HG02970 (cell line): ENCODE measurements around the gene NAA25.
"Not testable (repeated sequence)": the region's sequence is repeated elsewhere in the genome, so short reads cannot be mapped to it uniquely, and the experiment has no call there.

ENCODE experiments used
- ATAC-seq: cut with Tn5 transposase; IDR thresholded peaks from one replicate; pipeline ENCODE4 v1.9.1; 2021; ENCODE audit warnings: mild to moderate bottlenecking, moderate library complexity, moderate number of reproducible peaks; ENCODE audit not compliant: unreplicated experiment, low FRiP score

NAA25 gene

DNA sequence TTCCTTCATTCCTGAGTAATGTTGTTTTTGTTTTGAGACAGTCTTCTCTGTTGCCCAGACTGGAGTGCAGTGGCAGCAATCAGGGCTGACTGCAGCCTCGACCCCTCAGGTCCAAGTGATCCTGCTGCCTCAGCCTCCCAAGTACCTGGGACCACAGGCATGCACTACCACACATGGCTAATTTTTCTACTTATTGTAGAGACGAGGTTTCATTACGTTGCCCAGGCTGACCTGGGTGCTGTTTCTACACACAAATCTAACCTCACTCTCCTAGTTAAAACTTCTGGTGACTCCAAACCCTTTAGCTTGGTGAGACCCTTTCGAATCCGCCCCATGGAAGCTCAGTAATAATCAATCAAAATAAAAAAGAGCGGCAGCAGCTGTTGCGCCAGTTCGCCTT is 96.9 kb downstream of the NAA25 start:
- ATAC-seq, result no peak

DNA sequence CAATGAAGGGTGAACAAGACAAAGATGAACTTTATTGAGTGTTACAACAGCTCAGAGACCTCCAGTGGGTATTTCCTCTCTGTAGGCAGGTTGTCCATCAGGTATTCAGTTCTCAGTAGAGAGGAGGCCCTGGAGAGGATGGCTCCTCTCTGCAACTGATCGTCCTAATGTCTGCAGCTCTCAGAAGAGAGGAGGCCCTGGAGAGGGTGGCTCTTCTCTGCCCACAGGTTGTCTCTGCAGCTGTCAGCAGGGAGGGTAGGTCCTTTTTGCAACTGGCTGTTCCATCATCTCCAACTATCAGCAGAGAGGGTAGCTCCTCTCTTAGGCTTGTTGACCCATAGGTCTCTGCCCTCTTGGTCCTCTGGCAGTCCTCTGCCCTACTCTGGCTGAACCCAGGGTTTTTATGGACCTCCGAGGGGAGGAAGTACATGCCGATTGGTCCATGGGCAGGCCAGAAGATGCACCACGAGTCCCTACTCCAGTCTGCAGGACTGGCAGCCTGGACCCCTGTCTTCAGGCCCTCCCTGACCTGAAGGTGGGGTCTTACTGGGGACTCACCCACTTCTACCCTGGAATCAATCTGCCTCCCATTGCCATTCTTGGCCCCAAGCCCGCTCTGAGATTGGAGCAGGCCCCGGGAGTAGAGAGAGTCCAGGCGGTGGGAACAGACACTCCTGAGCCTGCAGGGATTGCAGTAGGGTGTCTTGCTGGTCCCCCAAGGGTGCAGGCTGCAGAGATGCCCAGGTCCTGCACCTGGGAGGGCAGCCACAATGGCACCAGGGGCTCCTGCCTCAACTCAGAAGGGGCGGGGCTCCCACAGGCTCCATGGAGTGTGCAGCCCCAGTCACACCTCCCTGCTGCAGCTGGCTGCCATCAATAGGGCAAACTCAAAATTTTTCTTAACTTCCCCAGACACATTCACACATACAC is 97.9 kb downstream of the NAA25 start:
- no peak for ATAC-seq

DNA sequence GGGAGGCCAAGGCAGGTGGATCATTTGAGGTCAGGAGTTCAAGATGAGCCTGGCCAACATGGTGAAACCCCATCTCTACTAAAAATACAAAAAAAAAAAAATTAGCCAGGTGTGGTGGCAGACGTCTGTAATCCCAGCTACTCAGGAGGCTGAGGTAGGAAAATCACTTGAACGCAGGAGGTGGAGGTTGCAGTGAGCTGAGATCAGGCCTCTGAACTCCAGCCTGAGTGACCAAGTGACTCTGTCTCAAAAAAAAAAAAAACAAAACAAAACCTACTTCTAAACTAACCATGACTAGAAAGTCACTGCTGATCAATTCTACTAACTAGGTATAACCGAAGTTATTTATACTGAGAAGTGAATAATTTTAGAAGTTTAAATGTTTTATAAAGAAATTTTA is 99.0 kb downstream of the NAA25 start:
- not testable (repeated sequence) for ATAC-seq

DNA sequence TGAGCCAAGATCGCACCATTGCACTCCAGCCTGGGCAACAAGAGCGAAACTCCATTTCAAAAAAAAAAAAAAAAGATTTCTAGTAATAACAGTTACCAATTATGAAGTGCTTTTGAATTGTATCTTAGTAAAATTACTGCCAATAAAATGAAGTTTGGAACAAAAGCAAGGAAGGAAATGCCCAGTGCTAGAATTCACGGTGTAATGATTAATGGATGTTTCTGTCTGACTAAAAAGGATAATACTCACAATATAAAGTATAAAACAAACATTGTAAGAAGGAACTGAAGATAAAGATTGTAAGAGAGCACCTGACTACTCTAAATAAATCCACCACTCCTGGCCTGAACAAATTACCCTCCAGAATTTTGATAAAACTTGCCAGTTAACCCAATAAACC is 99.7 kb downstream of the NAA25 start:
- ATAC-seq, result no peak

DNA sequence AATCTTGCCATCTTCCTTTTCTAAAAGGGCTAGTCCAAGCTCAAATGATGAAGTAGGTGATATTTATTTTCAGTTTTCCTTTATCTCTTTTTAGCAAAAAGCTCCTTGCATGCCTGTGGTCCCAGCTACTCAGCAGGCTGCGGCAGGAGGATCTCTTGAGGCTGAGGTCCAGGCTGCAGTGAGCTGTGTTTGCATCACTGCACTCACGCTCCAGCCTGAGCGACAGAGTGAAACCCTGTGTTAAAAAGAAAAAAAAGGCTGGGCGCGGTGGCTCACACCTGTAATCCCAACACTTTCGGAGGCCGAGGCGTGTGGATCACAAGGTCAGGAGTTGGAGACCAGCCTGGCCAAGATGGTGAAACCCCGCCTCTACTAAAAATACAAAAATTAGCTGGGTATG is 100.6 kb downstream of the NAA25 start:
- no peak for ATAC-seq

DNA sequence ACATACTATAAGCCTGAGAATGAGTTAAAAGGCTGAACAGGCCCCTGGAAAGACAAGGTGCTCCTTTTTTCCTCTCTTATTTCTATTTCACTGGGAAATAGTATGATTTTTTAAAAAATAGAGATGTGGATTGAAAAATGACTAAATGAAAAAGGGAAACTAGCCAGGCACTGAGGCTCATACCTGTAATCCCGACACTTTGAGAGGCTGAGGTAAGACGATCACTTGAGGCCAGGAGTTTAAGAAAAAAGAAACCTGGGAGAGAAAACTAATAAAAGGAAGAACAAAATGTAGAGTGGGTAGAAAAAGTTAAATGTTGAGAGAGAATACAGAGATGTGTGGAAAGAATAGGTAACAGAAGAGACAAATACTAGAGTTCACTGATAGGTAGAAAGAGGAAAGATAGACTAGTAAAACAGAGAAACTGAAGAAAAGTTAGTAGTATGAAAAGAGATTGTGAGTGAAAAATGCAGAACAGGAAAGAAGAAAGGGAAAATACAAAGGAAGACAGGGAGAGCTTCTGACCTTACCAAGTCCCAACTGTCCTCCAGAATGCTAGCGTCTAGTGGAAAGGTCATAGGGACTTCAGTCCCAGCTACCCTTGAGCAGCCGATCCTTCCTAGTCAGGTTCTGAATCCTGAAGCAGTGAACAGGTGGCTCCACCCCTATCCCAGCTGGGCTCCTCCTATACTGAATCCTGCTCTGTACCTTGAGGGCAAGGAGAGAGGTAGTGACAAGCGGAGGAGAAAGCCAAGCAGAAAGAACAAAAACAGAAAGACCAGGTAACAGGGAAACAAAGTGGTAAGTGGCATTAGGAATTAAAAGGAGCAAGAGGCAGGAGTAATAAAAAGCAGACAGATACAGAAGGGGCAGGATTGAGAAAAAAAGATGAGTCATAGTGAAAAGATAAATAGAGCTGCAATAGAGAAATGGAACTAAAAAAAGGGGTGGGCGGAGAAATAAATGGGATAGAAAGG is 102.9 kb downstream of the NAA25 start:
- ATAC-seq, result no peak

DNA sequence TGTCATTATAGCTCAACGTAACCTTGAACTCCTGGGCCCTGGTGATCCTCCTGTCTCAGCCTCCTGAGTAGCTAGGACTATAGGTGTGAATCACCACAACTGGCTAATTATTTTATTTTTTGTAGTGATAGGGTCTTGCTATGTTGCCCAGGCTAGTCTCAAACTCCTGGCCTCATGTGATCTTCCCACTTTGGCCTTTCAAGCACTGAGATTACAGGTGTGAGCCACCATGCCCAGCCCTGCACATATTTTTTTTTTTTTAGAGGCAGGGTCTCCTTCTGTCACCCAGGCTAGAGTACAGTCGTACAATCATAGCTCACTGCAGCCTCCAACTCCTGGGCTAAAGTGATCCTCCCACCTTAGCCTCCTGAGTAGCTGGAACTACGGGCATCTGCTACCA is 104.5 kb downstream of the NAA25 start:
- ATAC-seq, result no peak

DNA sequence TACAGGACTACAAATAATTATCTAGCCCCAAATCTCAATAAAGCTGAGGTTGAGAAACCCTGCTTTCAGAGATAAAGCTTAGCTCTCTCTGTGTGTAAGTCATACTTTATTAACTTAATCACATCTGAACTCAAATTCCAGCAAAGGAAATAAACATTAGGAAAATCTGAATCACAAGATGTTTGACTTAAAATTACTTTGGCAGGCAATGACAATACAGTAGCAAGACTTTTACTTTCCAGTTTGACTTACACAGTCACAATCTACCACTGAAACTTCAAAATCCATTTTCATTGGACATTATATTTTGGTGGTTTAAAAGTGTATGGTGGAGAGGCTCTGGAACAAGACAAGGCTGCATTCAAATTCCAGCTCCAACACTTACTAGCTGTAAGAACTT is 107.0 kb downstream of the NAA25 start:
- no peak for ATAC-seq

DNA sequence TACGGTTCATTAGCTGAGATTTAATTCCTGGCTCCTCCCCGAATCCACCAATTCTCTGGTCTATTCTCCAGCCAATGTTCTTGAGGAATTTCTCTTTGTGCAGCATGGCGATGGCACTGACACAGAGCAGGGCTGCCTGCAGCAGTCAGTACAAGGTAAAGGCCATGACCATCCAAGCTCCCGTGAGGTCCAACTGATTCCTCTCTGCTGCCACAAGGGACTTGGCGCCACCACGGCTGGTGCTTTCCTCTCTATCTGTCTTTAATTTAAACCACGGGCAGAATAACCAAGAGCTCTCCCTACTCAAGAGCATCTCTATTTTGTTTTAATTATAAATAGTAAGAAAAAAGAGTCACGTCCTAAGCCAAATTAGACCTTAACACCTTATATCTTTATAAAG is 107.8 kb downstream of the NAA25 start:
- ATAC-seq, result no peak

DNA sequence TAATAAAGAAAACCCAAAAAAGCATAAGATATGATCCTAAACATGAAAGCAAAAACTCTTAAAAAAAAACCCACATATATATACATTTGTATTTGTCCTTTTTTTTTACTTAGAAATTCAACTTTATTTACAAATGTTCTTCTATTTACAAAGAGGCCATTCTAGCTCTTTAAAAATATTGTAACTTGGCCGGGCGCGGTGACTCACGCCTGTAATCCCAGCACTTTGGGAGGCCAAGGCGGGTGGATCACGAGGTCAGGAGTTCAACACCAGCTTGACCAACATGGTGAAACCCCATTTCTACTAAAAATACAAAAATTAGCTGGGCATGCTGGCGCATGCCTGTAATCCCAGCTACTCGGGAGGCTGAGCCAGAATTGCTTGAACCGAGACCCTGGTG is 109.5 kb downstream of the NAA25 start:
- not testable (repeated sequence) for ATAC-seq

DNA sequence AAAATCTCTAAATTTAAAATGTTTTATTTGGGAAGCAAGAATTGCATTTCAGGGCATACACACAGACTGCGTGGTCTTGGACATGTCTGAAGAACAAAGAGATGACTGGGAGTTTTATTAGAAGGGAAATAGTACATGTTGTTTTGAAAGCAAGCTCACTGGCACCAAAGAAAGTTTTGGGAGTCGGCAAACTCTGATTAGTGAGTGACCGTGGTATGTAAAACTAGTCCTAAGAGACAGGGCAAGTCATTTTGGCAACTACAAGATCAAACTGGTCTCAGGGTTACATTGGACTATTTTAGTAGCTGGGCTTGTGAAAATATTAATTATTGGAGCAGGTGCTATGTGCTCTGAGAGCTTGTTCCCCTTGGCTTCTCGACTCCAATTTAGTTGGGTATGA is 110.6 kb downstream of the NAA25 start:
- no peak for ATAC-seq

DNA sequence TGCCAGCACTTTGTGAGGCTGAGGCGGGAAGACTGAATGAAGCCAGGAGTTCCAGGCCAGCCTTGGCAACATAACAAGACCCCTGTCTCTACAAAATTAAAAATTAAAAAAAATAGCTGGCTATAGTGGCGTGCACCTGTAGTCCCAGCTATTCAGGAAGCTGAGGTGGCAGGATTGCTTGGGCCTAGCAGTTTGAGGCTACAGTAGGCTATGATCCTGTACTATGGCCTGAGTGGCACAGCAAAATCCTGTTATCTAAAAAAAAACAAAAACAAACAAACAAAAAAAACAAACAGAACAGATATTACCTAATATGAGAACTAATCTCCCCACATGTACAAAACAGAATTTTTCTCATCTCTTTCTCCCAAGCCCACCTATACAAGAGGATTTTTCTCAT is 111.3 kb downstream of the NAA25 start:
- no peak for ATAC-seq

DNA sequence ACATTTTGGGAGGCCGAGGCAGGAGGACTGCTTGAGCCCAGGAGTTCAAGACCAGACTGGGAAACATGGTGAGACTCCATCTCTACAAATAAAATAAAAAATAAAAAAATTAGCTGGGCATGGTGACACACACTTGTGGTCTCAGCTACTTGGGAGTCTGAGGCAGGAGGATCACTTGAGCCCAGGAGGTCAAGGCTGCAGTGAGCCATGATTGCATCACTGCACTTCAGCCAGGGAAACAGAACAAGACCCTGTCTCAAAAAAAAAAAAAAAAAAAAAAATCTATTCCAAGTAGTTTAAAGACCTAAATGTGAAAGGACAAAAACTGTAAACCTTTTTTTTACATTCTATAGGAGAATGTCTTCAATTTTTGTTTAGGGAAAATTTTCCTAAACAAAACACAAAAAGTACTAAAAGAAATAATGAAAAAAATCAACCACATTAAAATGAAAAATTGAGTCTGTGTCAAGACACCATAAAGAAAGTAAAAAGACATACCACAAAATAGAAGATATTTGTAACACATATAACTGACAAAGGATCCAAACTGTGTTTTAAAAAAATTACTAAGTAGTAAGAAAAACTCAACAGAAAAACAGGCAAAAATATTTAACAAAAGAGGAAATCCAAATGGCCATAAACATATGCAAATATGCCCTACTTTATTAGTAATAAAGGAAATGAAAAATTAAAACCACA is 112.7 kb downstream of the NAA25 start:
- no peak for ATAC-seq

DNA sequence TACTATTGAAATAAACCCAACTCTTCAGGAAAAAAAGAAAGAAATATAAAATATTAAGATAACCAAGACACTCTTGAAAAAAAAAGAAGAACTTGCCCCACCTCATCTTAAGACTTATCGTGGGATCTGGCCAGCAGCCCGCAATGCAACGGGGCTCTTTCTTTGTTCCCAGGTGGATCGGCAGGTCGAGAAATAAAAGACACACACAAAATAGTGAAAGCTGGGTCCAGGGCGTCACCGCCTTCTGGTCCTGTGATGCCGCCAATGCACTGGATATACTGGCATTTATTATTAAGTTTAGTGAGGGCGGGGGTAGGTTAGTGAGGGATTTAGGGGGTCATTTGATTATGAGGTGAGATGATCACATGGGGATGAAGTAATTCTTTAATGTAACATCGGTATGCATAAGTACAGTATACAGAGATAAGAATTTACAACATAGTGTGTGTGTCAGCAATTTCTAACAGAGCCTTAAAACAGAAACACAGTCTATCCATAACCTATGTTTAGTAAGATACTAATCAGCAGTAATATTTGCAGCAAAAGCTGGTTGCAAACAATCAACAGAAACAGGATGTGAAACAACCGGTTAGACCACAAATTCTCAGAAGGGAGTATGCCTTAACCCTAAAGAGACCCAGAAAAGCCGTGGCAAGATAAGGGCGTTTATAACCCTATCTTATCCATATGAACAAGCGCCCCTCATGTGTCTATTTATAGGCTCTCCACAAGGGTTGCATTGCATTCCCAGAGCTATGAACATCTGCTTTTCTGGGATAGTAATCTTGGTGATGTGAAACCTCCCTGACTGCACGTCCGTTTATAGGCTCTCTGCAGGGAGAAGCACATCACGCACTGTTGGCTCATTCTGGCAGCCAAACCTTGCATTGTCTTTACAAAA is 114.1 kb downstream of the NAA25 start:
- not testable (repeated sequence) for ATAC-seq

DNA sequence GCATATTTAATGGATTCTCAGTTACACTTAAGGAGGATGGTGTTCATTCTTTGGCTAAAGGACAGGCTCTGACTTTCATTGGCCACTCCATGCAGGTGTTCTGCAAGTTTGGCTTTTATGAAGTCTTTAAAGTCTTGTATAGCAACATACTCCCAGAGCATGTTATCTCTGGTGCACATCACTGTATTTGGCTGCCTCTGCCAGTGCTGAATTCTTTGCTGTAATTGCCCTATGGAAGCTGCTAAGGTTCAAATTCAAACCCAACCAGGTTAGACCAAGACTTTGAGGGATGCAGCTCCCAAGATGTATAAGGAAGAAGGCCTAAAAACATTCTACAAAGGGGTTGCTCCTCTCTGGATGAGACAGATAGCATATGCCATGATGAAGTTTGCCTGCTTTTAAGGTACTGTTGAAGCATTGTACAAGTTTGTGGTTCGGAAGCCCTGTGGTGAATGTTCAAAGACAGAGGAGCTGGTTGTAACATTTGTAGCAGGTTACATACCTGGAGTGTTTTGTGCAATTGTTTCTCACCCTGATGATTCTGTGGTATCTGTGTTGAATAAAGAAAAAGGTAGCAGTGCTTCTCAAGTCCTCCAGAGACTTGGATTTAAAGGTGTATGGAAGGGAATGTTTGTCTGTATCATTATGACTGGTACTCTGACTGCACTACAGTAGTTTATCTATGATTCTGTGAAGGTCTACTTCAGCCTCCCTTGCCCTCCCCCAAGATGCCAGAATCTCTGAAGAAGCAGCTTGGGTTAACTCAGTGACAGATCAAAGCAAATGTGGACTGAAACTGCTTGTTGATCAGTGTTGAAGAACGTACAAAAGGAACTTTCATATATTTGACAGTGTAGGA is 115.1 kb downstream of the NAA25 start:
- no peak for ATAC-seq

DNA sequence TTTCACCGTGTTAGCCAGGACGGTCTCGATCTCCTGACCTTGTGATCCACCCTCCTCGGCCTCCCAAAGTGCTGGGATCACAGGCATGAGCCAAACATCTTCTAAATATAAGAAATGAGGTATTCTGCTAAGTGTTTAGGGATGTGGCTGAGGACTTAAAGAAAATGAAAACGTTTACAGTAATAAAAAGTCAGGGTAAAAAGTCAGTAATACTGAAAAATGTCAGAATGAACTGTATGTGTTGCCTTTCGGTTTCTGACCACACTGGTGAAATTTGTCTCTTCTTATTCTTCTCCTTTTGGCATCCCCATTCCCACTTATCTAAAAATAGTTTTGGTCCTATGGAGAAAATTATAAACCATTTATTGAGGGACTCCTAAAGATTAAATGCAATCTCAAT is 116.1 kb downstream of the NAA25 start:
- no peak for ATAC-seq

DNA sequence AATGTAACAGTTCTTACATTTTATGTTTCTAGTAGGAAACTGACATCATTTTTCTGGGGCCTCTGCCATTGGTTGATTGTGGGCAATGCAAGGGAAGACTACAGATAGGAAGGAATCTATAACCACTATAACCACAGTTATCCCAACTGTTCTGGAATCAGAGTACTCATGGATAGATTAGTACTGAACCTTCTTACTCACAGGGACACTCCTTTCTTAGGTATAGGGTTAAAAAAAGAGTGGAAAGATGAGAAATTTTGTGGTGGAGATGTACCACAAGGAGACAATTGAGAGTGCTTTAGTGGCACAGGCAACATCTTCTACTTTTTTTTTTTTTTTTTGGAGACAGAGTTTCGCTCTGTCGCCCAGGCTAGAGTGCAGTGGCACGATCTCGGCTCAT is 116.6 kb downstream of the NAA25 start:
- no peak for ATAC-seq

DNA sequence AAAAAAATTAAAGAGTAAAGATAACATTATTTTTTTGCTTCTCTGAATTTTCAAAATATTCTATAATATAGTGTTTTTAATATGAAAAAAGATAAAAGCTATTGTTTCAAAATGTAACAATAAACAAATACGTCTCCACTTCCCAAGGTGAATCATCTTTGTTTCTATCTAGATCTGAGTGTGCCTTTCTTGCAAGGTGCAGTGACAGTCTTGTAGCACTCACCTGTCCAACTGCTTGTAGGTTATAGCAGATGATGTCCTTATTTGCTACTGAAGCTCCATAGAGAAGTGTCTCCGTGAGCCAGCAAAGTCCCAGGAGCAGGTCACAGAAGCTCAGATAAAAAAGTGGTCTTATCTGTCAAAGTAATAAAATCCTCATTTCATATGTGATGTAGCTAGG is 117.0 kb downstream of the NAA25 start:
- ATAC-seq, result no peak

DNA sequence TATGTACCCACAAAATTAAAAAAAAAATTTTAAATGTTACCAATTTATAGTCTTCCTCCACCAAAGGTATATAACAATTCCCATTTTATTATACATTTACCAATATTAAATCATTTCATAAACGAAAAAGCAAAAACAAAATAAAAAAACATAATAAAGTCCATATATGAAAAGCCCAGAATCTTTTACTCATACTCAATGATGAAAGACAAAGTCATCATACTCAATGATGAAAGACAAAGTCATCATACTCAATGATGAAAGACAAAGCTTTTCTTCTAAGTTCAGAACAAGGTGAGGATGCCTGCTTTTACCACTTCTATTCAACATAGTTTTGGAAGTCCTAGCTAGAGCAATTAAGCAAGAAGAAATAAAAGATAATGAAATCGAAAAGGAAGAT is 123.8 kb downstream of the NAA25 start:
- no peak for ATAC-seq
